ENCODE measurements around the gene CFAP46. TPM values are rescaled to one million over a fixed set of nuclear protein-coding genes. Genes with fewer than 3 reads are reported as not detected.

Gene CFAP46
- total RNA-seq, 1 donor from 2014 or later, result 1.3 TPM

DNA sequence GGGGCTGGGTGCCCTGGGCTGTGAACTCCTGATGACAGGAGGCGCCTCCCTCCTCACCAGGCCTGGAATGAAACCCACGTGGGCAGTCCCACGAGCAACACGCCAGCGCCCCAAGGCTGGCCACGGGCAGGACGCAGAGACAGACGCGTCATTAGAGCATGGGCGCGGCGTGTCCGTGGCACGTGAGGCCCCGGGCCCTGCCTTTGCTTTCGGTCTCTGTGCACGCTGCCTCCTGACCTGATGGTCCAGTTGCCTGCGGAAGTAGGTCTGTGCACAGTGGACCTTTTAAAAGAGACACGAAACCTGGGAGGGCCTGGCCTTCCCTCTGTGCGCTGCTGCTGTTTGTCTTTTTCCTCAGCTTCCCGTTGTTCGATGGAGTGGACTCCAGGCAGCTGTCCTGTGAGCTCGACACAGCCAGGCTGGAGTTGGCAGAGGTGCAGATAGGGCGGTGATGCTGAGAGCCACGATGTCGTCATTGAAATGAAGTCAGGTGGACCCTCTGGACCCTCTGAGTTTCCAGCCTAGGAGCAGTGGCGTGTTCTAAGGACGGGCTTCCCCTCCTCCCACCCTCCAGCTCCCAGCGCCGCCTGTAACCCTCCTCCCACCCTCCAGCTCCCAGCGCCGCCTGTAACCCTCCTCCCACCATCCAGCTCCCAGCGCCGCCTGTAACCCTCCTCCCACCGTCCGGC is 40.1 kb upstream of the CFAP46 start:
- FAIRE-seq (no peak), DNase-seq (ENCODE audit: low read depth) (peak; percentile 19)
- Histone ChIP-seq H3K4me1 (ENCODE audit: insufficient read depth, low read length) (no peaks in the 10 kb centered on the region), H3K9ac (ENCODE audit: low read length) (no peak overlapping the region), H3K27ac (ENCODE audit: low read depth, low read length) (no peak overlapping the region), H3K79me2 (ENCODE audit: insufficient read depth, low read length) (no peaks in the 10 kb centered on the region), H2AFZ (ENCODE audit: low read depth, low read length) (no peak overlapping the region), H4K20me1 (ENCODE audit: insufficient read depth, low read length) (no peaks in the 10 kb centered on the region), H3K4me3 (ENCODE audit: insufficient read depth, low read depth, low read length) (no peak overlapping the region), H3K27me3 (ENCODE audit: insufficient read depth, low read length) (peaks cover 2% of the 10 kb centered on the region), H3K36me3 (ENCODE audit: insufficient read depth, low read length) (no peaks in the 10 kb centered on the region), H3K4me2 (ENCODE audit: low read length) (no peak overlapping the region), H3K9me3 (ENCODE audit: insufficient read depth, low read depth, low read length) (no peaks in the 10 kb centered on the region)
- Mint-ChIP-seq H3K4me3 (ENCODE audit: unreplicated experiment) (no peak overlapping the region), H3K9me3 (ENCODE audit: unreplicated experiment) (no peaks in the 10 kb centered on the region), H3K36me3 (ENCODE audit: low read depth, unreplicated experiment) (no peaks in the 10 kb centered on the region), H3K4me1 (ENCODE audit: low read depth, unreplicated experiment) (no peaks in the 10 kb centered on the region), H3K27ac (ENCODE audit: unreplicated experiment) (no peak overlapping the region), H3K27me3 (ENCODE audit: low read depth, unreplicated experiment) (peaks cover 65% of the 10 kb centered on the region)
- TF ChIP-seq, protein P1, sequence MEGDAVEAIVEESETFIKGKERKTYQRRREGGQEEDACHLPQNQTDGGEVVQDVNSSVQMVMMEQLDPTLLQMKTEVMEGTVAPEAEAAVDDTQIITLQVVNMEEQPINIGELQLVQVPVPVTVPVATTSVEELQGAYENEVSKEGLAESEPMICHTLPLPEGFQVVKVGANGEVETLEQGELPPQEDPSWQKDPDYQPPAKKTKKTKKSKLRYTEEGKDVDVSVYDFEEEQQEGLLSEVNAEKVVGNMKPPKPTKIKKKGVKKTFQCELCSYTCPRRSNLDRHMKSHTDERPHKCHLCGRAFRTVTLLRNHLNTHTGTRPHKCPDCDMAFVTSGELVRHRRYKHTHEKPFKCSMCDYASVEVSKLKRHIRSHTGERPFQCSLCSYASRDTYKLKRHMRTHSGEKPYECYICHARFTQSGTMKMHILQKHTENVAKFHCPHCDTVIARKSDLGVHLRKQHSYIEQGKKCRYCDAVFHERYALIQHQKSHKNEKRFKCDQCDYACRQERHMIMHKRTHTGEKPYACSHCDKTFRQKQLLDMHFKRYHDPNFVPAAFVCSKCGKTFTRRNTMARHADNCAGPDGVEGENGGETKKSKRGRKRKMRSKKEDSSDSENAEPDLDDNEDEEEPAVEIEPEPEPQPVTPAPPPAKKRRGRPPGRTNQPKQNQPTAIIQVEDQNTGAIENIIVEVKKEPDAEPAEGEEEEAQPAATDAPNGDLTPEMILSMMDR (IDR thresholded peaks at IDR 0.05; ENCODE audit: insufficient read depth, low read depth, low read length), result no peak
- TF ChIP-seq EZH2 (IDR thresholded peaks at IDR 0.05; ENCODE audit: insufficient read depth, low read length), result no peak

DNA sequence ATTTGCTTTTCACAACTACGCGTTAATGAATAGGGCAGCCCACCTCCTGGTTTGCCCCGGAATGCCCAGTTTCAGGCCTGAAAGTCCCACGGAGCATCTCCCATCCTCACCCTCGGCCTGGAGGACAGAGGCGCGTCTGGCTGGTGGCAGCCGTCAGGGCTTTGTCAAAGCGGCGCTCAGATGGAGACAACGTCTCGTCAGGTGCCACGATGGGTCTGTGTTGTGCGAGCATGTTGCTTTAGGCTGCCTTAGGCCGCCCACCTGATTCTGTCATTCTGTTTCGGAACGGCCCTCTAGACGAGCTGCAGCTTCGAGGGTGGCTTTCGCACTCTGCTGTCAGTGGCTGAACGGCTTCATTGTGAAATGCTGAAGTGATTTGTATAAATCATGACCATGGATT is 39.4 kb upstream of the CFAP46 start:
- H3K79me2 ChIP-seq (ENCODE audit: insufficient read depth, low read length), result no peaks in the 10 kb centered on the region
- H3K27me3 ChIP-seq (ENCODE audit: insufficient read depth, low read length), result peaks cover 2% of the 10 kb centered on the region
- H3K27me3 Mint-ChIP-seq (ENCODE audit: low read depth, unreplicated experiment), result peaks cover 65% of the 10 kb centered on the region
- no peak for FAIRE-seq
- TF ChIP-seq, protein P1 (IDR thresholded peaks at IDR 0.05; ENCODE audit: insufficient read depth, low read depth, low read length), result no peak
- TF ChIP-seq EZH2 (IDR thresholded peaks at IDR 0.05; ENCODE audit: insufficient read depth, low read length), result no peak
- H3K36me3 ChIP-seq (ENCODE audit: insufficient read depth, low read length), result no peaks in the 10 kb centered on the region
- H3K36me3 Mint-ChIP-seq (ENCODE audit: low read depth, unreplicated experiment), result no peaks in the 10 kb centered on the region
- H3K4me2 ChIP-seq (ENCODE audit: low read length), result no peak overlapping the region
- H3K9me3 Mint-ChIP-seq (ENCODE audit: unreplicated experiment), result no peaks in the 10 kb centered on the region
- H3K4me3 Mint-ChIP-seq (ENCODE audit: unreplicated experiment), result no peak overlapping the region
- DNase-seq (ENCODE audit: low read depth), result no peak
- H3K9ac ChIP-seq (ENCODE audit: low read length), result no peak overlapping the region
- H3K9me3 ChIP-seq (ENCODE audit: insufficient read depth, low read depth, low read length), result no peaks in the 10 kb centered on the region
- H2AFZ ChIP-seq (ENCODE audit: low read depth, low read length), result no peak overlapping the region
- H3K27ac Mint-ChIP-seq (ENCODE audit: unreplicated experiment), result no peak overlapping the region
- H3K27ac ChIP-seq (ENCODE audit: low read depth, low read length), result no peak overlapping the region
- no peaks in the 10 kb centered on the region for H4K20me1 ChIP-seq (ENCODE audit: insufficient read depth, low read length)
- no peaks in the 10 kb centered on the region for H3K4me1 ChIP-seq (ENCODE audit: insufficient read depth, low read length)
- no peaks in the 10 kb centered on the region for H3K4me1 Mint-ChIP-seq (ENCODE audit: low read depth, unreplicated experiment)
- H3K4me3 ChIP-seq (ENCODE audit: insufficient read depth, low read depth, low read length), result no peak overlapping the region

- Histone ChIP-seq H3K9me3 (ENCODE audit: insufficient read depth, low read depth, low read length) (no peaks in the 10 kb centered on the region), H4K20me1 (ENCODE audit: insufficient read depth, low read length) (no peaks in the 10 kb centered on the region), H3K27ac (ENCODE audit: low read depth, low read length) (no peak overlapping the region), H3K4me2 (ENCODE audit: low read length) (no peak overlapping the region), H3K27me3 (ENCODE audit: insufficient read depth, low read length) (peaks cover 2% of the 10 kb centered on the region), H3K4me3 (ENCODE audit: insufficient read depth, low read depth, low read length) (no peak overlapping the region), H3K79me2 (ENCODE audit: insufficient read depth, low read length) (no peaks in the 10 kb centered on the region), H3K4me1 (ENCODE audit: insufficient read depth, low read length) (no peaks in the 10 kb centered on the region), H3K36me3 (ENCODE audit: insufficient read depth, low read length) (no peaks in the 10 kb centered on the region), H3K9ac (ENCODE audit: low read length) (no peak overlapping the region), H2AFZ (ENCODE audit: low read depth, low read length) (no peak overlapping the region)
- Mint-ChIP-seq H3K36me3 (ENCODE audit: low read depth, unreplicated experiment) (no peaks in the 10 kb centered on the region), H3K27me3 (ENCODE audit: low read depth, unreplicated experiment) (peaks cover 68% of the 10 kb centered on the region), H3K4me1 (ENCODE audit: low read depth, unreplicated experiment) (no peaks in the 10 kb centered on the region), H3K4me3 (ENCODE audit: unreplicated experiment) (no peak overlapping the region), H3K9me3 (ENCODE audit: unreplicated experiment) (no peaks in the 10 kb centered on the region), H3K27ac (ENCODE audit: unreplicated experiment) (no peak overlapping the region)
- no peak for FAIRE-seq
- TF ChIP-seq EZH2 (IDR thresholded peaks at IDR 0.05; ENCODE audit: insufficient read depth, low read length), result no peak
- TF ChIP-seq, protein P1 (IDR thresholded peaks at IDR 0.05; ENCODE audit: insufficient read depth, low read depth, low read length), result no peak
- no peak for DNase-seq (ENCODE audit: low read depth)
Measured at GRCh38 chr10:132981173-132981555, 38.8 kb upstream of the CFAP46 start.

All from astrocyte (in vitro differentiated cells and primary cell).